ENCODE measurements around the gene PORCN. TPM values are rescaled to one million over a fixed set of nuclear protein-coding genes. Genes with fewer than 3 reads are reported as not detected.

PORCN gene
- total and polyA plus RNA-seq, 2 of the 13 experiments (the other 11 are each of a cell fraction or from before 2014, with no cell fraction given): 3.9 to 5.8 TPM

GRCh38 chrX:48475774-48476577 is 32.8 kb upstream of the PORCN start, which contains the start of gene FTSJ1 (continued):
- TF ChIP-seq ARID5B (CRISPR knock-in tag; IDR thresholded peaks at IDR 0.05): no peak
- TF ChIP-seq PRPF4 (IDR thresholded peaks at IDR 0.05; ENCODE audit: low read depth, low read length, poor library complexity, severe bottlenecking): no peak
- TF ChIP-seq NR3C1 (CRISPR knock-in tag; IDR thresholded peaks at IDR 0.05): no peak
- TF ChIP-seq MXD1 (CRISPR knock-in tag; IDR thresholded peaks at IDR 0.05): 0 out of 2 replicates have a peak, but pooled peaks have one; percentile 64
- no peak for TF ChIP-seq TRAFD1 (CRISPR knock-in tag; IDR thresholded peaks at IDR 0.05; ENCODE audit: borderline replicate concordance)
- TF ChIP-seq ZNF281 (CRISPR knock-in tag; IDR thresholded peaks at IDR 0.05; ENCODE audit: borderline replicate concordance): no peak
- TF ChIP-seq STAG1 (CRISPR knock-in tag; IDR thresholded peaks at IDR 0.05): no peak
- no peak for TF ChIP-seq ZNF800 (CRISPR knock-in tag; IDR thresholded peaks at IDR 0.05)
- no peak for TF ChIP-seq ZGPAT (CRISPR knock-in tag; IDR thresholded peaks at IDR 0.05)
- no peak for TF ChIP-seq CEBPZ (IDR thresholded peaks at IDR 0.05; ENCODE audit: low read length)
- TF ChIP-seq SALL2 (CRISPR knock-in tag; IDR thresholded peaks at IDR 0.05): no peak; the same call in none of the 2 replicates

Data from HepG2 (cell line).